ENCODE measurements around the gene DSCAML1.

DSCAML1 gene

GRCh38 chr11:117830674-117831351 is 33.8 kb upstream of the DSCAML1 start:
- peak; percentile 45 to 55 (median 54) for DNase-seq

GRCh38 chr11:117830072-117830471 is 33.1 kb upstream of the DSCAML1 start:
- DNase-seq, result no peak

GRCh38 chr11:117829369-117829725 is 32.3 kb upstream of the DSCAML1 start:
- peak; percentile 60 to 77 (median 75) for DNase-seq

GRCh38 chr11:117828611-117829368 is 31.8 kb upstream of the DSCAML1 start:
- peak; percentile 84 to 89 (median 88) for DNase-seq

- DNase-seq, result no peak
Measured at GRCh38 chr11:117827521-117828511, 30.8 kb upstream of the DSCAML1 start.

- DNase-seq, result no peak
Measured at GRCh38 chr11:117826832-117827231, 29.8 kb upstream of the DSCAML1 start.

GRCh38 chr11:117826190-117826570 is 29.2 kb upstream of the DSCAML1 start:
- no peak for DNase-seq

- DNase-seq, result no peak
Measured at GRCh38 chr11:117825538-117826189, 28.6 kb upstream of the DSCAML1 start.

GRCh38 chr11:117824571-117825537 is 27.8 kb upstream of the DSCAML1 start, which contains the start of gene FXYD2:
Gene FXYD2 (minus strand): TSS chr11:117824744. CDS start chr11:117824678, 66 bp downstream.
- peak; percentile 76 to 77 (median 77) for DNase-seq

GRCh38 chr11:117823946-117824420 is 27.0 kb upstream of the DSCAML1 start:
- peak; percentile 39 to 55 (median 51) for DNase-seq

GRCh38 chr11:117823294-117823945 is 26.4 kb upstream of the DSCAML1 start:
- peak; percentile 70 to 76 (median 73) for DNase-seq

GRCh38 chr11:117822074-117823033 is 25.3 kb upstream of the DSCAML1 start:
- DNase-seq, result peak; percentile 66 to 85 (median 74)

GRCh38 chr11:117821431-117821830 is 24.4 kb upstream of the DSCAML1 start:
- no peak for DNase-seq

GRCh38 chr11:117820516-117820915 is 23.5 kb upstream of the DSCAML1 start:
- DNase-seq, result no peak

GRCh38 chr11:117820071-117820470 is 23.1 kb upstream of the DSCAML1 start:
- DNase-seq, result no peak

- DNase-seq, result peak; percentile 83 to 85 (median 83)
Measured at GRCh38 chr11:117819096-117820040, 22.4 kb upstream of the DSCAML1 start.

GRCh38 chr11:117818041-117818873 is 21.2 kb upstream of the DSCAML1 start:
- DNase-seq, result peak; percentile 89 to 94 (median 90)

All from suppressor macrophage treated with lipopolysaccharide for 1 hour (primary cell).